HG02642 (cell line): ENCODE data around the gene MINDY2.

Source experiments
- ATAC-seq: cut with Tn5 transposase; IDR thresholded peaks from one replicate; pipeline ENCODE4 v1.9.1; 2021; ENCODE audit warnings: mild to moderate bottlenecking; ENCODE audit not compliant: unreplicated experiment, poor library complexity

MINDY2 gene

DNA sequence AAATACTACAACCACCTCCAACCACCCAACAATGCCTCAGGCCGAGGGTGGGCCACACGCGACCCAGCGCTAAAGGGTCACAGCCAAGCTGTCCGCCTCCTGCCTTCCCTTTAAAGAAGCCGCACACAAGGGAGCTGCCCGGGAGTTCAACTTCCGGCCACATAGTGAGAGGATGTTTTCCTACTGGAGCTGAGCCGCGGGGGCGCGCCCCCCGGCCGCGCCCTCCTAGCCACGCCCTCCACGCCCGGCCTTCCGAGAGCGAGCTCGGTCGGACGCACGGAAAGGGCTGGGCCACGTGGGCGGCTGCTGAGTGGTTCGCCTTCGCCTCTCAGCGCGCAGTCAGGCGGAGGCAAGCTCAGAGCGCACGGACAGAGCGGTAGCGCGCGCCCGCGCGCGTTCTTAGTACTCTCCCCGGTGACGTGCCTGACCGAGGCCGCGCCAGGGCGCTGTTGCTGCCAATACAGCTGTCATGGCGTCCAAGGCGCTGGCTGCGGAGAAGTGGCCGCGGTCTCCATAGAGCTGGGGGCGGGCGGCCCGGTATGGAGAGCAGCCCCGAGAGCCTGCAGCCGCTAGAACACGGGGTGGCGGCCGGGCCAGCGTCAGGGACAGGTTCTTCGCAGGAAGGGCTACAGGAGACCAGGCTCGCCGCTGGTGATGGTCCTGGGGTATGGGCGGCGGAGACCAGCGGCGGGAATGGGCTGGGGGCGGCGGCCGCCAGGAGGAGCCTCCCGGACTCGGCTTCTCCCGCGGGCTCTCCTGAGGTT lies at the start of gene MINDY2:
Gene MINDY2 (plus strand): TSS at position 446 of the 764 bp plus-strand sequence. CDS start 94 bp downstream, at position 540.
- peak; percentile 96 for ATAC-seq

DNA sequence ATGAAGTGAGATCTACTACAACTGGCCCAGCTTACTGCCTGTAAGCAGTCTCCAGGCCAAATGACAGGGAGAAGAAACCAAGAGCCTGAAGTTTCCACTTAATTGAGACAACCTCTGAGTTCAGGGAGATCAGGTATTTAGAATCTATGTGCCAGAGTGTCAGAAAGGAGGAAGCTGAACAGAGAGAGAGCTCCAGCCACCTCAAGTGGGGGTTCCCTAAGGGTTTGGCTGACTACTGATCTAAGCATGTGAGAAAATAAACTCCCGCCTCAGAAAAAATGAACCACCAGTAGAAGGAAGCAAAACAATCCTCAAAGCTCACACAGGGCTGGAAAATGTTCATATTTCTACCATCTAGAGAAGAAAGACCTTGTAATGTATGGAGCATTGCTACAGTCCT lies 46.6 kb upstream of the MINDY2 start:
- peak; percentile 74 for ATAC-seq

- ATAC-seq, result no peak
These were observed 44.2 kb upstream of the MINDY2 start for GRCh38 chr15:58726867-58727266.

GRCh38 chr15:58731756-58732535 lies 39.2 kb upstream of the MINDY2 start:
- ATAC-seq, result no peak

DNA sequence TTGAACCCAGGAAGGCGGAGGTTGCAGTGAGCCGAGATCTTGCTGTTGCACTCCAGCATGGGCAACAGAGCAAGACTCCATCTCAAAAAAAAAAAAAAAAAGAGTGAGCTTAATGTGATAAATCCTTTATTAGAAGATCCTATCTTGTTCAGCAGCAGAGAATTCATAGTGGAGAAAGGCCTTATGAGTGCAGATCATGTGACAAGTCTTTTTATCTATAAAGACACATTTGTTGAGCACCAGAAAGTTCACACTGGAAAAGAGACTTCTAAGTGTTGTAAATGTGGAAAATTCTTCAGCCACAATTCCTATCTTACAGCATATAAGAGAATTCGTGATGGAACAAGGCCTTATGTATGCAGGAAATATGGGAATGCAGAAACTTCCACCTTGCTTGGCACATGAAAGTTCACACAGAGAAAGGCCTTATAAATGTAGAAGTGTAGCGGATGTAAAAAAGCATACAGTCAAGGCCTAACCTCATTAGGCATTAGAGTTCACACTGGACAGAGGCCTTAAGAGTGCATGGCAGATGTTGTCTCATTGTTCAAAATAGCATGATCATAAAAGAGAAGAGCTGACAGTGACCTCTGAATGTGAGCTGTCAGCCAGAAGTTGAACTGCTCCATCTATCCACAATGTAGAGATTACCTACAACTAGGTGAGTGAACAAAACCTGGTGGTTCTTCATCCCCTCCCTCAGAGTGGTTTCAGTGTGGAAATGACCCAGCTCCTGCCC lies 38.3 kb upstream of the MINDY2 start:
- no peak for ATAC-seq

GRCh38 chr15:58734859-58735258 lies 36.2 kb upstream of the MINDY2 start:
- no peak for ATAC-seq

- no peak for ATAC-seq
These were observed 35.0 kb upstream of the MINDY2 start for GRCh38 chr15:58736018-58736643.

DNA sequence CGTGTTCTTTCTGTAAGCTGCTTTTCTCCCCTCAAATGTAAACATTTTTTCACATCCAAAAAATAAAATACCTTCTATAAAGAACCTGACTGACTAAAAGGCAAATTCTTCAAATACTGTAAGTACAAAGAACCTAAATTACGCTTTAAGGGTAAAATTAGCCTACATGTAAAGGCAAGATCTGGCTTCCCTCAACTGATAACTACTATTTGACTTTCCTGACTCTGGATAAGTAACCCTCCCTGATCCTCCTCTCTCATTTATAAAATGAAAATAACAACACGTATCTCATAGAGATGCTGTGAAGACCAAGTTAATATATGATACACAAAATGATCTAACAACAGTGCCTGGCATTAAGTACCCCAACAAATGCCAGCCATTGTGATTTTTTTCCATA lies 33.8 kb upstream of the MINDY2 start:
- ATAC-seq, result no peak

GRCh38 chr15:58738046-58738707 lies 32.9 kb upstream of the MINDY2 start:
- no peak for ATAC-seq

DNA sequence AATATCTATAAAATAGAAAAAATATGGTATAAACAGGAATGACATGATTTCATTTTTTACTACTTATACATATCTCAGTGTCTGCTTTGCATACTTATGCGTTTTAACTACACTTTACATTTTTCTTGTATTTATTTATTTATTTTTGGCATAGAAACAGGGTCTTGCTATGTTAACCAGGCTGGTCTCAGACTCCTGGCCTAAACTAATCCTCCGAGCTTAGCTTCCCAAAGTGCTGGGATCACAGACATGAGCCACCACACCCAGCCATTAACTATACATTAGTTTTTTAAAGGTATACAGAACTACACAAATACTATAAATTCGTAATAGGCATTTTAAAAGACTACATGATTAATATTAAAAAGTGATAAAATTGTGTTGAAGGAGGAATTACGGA lies 30.7 kb upstream of the MINDY2 start:
- no peak for ATAC-seq

GRCh38 chr15:58741032-58741431 lies 30.1 kb upstream of the MINDY2 start:
- no peak for ATAC-seq

- no peak for ATAC-seq
These were observed 28.9 kb upstream of the MINDY2 start for GRCh38 chr15:58742022-58742813.

- no peak for ATAC-seq
These were observed 28.1 kb upstream of the MINDY2 start for GRCh38 chr15:58742819-58743502.

GRCh38 chr15:58746174-58746573 lies 24.9 kb upstream of the MINDY2 start:
- ATAC-seq, result no peak

DNA sequence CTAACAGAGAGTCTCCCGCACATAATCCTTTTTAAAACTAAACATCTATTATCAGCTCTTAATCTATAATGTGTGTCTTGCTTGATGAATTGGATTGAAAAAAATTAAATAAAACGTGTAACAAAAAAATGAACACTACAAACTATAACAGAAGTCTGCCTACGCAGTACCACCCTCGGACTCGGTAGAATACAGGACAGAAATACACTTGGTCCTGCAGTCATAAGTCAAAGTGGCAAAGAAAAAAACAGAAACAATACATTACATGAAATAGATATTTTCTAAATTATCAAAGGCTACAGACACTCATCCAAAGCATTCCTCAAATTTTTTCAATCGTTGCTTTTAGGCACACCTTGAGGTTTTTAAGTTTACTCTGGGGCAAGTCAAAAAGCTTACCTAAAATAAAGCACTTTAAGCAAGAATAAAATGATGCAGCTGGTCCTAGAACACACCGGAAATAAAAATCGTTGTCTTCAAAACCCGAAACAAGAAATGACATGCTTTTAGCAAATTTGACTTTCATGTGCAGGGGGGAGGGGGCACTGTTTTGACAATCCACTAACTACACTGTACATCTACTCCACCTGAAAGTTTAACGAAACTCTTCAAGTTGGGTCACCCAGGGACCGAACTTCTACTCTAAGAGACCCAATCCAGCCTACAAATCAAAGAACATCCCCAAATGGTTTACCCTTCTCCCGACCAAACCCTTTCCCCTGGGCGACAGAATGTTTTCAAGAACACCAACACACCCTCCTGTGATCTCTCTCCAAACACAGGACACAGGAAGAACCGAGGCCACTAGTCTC lies 22.9 kb upstream of the MINDY2 start:
- ATAC-seq, result peak; percentile 3

DNA sequence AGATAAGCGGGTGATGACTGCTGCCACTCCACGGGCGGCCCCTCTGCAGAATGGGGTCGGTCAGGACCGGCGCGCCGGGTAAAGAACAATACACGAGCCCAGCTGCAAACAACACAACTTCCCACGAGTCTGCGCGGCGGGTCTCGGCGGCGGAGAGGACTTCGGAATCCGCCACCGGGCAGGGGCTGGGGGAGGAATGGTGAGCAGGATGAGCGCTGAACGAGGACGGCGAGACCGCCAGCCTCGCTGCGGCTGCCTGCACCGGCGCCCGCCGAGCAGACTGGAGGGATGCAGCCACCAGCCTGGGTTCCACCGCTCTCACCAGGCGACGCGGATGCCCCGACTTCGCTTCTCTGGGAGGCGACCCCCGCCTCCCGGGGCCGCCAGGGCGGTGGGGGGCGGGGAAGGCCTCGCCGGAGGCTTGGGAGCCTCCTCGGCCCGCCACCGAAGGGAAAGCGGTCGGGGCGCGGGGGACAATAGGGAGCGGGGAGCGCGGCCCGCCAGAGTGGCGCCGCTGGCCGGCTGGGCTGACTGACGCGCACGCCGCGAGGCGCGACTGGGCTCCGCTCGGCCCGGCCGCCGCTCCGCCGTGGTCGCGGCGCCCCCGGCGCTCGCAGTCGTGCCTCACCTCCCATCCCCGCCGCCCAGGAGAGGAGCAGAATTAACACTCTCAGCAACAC lies 22.1 kb upstream of the MINDY2 start:
- peak; percentile 44 for ATAC-seq
